ENCODE data around the gene TPP1.

GRCh38 chr11:6663794-6664469 is 44.7 kb upstream of the TPP1 start:
- TF ChIP-seq CTCF (IDR thresholded peaks at IDR 0.05 in 8 of 11, conservative IDR thresholded peaks at IDR 0.05 in 3 of 11) (no peak), POLR2A (IDR thresholded peaks at IDR 0.05) (no peak), POLR2AphosphoS5 (IDR thresholded peaks at IDR 0.05) (no peak)
